NCI-H1417 (cell line): ENCODE results near the gene CASQ2.

Experiments used
- DNase-seq, 3 experiments: peaks; one replicate each; lab custom pipeline; 2025; lab: John Stamatoyannopoulos, UW

CASQ2 gene

GRCh38 chr1:115768549-115768948, at the start of gene CASQ2:
Gene CASQ2 (minus strand): TSS chr1:115768714. CDS start chr1:115768541, 173 bp downstream.
- DNase-seq, result no peak

GRCh38 chr1:115815694-115816093, 47.2 kb upstream of the CASQ2 start:
- DNase-seq, result no peak

DNA sequence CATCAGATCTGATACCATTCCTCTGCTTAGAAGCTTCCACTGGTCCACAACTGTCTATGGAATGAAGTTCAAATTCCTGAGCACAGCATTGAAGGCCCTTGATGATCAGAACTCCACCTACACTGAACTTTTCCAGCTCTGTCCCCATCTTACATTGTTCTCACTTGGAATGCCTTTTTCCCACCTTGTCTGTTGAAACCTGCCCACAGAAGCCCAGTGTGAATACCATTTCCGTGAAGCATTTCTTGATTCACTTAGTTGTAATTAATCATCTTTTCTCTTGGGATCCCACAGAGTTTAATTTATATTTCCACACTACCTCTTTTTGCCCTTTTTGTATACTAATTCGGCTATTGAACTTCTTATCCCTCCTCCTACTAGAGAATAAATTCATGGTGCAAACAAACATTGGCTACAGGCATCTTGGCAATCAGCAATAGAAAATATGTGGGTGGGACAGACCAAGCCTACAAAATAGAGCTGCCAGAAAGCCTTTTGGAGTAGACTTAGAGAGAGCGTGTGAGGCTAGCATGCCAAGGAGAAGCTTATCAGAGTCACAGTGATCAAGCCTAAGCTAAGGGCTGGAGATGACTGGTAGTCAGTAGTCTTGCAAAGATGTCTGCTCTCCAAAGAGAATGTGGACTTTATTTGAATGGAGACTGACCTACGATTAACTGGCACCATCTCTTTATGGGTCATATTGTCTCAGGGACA, 46.3 kb upstream of the CASQ2 start:
- no peak for DNase-seq

DNA sequence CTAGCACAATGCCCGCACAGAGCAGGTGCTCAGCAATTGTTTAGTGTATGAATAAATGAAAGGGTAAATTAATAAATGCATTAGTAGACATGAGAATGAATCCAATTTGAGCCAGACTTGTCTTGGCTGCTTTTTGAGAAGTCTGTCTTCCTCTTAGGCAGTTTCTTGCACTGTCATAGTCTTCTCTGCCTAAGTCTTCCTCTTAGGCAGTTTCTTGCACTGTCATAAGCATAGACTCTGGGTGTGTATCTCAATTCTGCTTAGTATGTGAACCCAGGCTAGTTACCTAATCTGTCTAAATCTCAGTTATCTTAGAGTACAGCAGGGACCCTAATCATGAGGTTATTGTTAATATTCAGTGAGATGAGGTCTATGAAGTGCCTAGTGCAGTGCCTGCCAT, 45.2 kb upstream of the CASQ2 start:
- DNase-seq, result no peak

DNA sequence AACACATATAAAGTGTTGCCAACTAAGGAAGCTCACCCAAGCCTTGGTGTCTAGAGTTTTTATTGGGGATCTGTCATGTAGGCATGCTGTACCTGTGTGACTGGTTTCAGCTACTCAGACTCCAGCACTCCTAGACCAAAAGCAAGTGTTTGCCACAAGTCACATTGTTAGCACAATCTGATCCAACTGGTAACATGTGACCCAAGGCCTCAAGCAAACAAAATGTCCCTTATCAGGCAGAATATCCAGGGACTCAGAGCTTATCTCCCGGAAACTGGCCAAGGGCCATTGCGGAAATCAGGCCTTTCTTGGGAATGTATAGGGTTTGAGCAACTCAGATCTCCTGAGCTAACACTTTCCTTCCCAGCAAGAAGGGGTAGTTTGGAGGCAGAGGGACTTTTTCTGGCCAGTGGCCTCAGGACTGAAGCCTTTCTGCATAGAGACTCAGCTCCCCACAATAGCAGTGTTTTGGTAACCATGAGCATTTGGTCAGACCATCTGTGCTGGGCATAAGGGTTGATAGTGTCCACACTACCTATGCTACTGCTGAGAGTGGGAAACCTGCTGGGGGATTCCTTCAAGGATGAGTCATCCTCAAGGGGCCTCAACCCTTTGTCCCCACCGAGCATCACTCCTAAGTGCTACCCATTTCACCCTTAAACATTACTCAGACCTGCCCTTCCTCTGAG, 42.8 kb upstream of the CASQ2 start:
- DNase-seq, result no peak

DNA sequence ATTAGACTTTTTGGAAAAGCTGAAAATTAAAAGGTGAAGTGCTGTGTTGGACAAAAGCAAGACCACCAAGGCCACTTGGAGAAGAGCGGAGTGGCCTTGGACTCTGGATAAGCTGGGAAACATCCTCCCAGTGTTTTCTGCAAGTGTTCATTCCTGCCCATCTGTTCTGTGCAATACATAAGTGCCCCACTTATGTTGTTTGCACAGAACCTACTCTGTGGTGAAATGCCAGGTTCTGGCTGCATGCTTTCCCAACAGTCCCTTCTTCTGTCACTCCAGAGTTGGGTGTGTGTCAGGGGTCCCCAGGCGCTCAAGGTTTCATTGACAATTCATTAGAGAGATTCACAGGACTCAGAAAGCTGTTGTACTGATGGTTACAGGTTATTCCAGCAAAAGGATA, 42.1 kb upstream of the CASQ2 start:
- peak in 2 of 3 experiments; percentile 56 to 78 for DNase-seq

DNA sequence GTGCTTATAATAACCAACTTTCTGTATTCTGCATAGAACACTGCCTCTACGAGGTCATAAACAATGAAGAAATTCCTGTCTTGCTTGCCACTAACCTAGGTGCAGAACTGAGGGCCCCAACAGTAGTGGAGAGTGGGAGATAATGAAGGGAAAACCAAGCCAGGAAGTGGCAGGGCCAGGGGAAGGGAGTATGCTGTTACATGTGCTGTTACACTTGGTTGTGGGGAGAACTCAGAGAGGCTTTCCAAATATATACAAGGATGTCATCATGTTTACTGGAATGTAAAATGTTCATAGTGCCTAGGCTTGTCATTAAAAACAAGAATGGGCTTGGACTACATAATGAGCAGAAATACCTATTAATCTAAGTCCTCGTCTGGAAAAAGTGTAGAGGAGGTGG, 41.3 kb upstream of the CASQ2 start:
- no peak for DNase-seq

- DNase-seq, result no peak
Measured at GRCh38 chr1:115809076-115809475, 40.6 kb upstream of the CASQ2 start.

- peak; percentile 63 to 87 (median 82) for DNase-seq
Measured at GRCh38 chr1:115807723-115808122, 39.2 kb upstream of the CASQ2 start.

GRCh38 chr1:115805597-115805996, 37.1 kb upstream of the CASQ2 start:
- no peak for DNase-seq

GRCh38 chr1:115802416-115802815, 33.9 kb upstream of the CASQ2 start:
- DNase-seq, result no peak

DNA sequence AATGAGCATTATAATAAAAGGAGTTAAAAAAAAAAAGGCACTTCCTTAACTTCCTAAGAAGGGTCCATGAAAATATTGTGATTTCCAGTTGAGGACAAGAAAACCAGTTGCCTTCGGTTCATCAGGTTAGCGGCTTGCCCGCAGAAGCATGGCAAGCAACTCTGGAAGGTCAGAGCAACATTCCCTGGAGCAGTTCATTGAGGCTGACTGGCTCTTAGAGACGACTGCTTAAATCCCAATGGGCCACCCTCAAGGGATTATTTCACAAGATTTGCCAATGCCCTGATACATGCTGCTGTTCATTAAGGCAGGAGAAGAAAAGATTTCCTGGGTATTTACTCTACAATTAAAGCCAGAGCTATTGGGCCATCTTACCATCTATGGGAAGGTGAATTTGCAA, 29.0 kb upstream of the CASQ2 start:
- no peak for DNase-seq

DNA sequence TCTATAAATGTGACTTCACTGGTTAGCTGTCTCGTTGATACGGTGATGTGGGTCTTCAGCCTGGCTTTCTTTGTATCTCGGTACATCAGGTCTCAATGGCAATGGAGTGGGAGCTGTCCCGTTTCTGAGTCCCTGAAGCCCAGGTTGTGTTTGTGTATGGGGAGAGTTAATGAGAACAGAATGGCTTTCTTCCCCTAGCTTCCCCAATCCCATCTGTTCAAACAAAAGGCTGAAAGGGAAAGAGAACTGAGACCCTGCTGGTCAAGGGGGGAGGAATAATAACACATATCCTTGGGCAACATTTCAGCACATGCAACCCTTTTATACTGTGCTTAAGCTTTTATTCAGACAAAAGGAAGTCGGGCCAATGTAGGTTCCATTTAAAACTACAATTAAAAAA, 28.4 kb upstream of the CASQ2 start:
- peak in 1 of 3 experiments; percentile 20 for DNase-seq

DNA sequence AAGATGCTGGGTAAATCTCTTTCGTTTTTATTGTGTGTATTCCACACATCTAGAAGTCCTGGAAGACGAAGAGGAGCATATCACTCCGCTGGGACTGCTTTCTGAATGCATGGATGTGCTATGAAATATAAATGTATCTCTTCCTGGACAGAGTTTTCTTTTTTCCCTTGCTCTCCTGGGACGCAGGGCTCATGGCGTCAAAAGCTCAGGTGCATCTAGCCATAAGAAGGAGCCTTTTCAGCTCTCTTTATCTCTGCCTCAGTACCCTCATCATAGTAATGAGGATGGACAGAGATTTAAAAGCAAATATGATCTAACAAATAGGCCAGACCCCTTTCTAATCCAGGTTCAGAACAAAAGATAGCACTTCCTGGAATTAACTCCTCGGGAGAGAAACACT, 27.5 kb upstream of the CASQ2 start:
- no peak for DNase-seq

DNA sequence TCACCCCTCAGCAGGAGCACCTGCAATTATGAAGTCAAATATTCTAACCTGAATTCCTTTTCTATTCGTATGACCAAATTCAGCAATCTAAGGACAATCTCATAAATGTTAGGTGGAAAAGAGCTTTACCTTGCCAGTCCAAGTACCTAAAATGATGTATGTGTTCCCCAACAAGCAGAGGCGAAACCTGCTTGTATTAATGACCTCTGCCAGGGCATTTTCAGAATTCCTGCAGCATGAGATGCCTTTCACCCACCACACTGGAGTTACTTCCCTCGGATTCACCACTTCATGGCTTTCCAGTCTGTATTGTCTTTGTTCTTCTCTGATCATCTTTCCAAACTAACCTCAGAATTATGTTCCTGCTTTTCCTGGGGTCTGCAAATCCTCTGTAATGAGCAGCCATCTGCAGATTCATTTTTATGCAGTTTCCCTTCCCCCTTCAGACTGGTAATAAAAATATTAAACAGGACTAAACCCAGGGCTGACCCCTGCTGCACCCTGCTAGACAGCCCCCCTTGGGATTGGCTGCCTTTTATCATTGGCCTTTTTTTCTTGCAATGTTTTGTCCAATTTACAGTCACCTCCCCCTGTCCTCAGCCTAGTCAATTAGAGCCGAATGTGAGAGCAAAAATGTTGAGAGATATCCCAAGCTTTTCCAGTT, 26.6 kb upstream of the CASQ2 start:
- DNase-seq, result no peak

DNA sequence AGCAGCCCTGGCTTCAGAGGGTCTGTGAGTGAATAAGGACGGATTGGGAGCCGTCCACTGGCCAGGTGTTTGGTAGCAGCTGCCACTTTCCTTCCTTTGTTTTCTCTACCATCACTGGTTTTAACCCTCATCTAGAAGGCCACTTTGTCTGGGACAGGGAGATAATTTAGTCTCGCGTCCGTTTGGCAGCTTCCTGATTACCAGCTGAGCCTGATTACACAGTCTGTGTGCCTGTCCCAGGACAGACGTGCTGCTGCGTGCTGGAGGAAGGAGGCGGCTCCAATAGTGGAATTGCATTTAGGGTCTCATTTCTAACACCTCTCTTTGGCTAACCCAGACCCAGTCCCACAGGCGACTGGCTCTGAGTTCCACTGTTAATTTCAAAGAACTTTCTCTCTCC, 24.6 kb upstream of the CASQ2 start:
- DNase-seq, result no peak

DNA sequence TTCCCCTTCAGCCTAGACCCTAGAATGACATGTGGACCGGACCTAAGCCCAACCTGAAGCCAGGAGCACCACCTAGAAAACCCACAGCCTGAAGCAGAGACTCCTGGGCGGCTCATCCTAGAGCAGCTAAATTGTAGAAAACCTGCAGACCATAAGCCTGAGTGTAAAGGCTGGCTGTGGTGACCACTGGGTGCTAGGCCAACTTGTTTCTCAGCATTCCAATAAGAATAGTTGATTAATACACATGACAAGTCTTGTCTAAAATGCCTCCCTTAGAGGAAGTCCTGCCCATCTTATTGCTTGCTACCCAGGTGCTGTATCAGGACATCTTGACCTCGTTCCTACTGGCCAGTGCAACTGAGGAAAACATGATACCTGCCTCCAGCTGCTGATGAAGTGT, 23.3 kb upstream of the CASQ2 start:
- no peak for DNase-seq

- DNase-seq, result no peak
Measured at GRCh38 chr1:115790846-115791245, 22.3 kb upstream of the CASQ2 start.

DNA sequence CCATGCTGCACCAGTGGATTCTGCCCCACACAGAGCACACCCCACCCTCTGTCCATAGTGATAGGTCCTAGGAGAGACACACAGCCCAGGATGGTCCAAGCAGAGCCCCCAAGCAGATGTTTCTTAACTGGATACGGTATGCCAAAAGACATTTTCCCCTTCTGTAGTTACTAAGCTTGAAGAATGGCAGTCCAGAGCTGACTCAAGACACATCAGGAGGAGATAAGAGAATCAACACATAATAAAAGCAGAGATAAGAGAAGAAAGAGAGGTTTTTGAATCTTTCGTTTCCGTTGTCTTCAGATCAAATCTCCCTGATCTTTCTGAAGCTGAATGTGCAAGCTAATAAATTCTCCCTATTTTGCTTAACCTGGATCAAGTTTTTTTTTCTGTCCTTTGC, 21.8 kb upstream of the CASQ2 start:
- no peak for DNase-seq

- no peak for DNase-seq
Measured at GRCh38 chr1:115783311-115783710, 14.8 kb upstream of the CASQ2 start.

DNA sequence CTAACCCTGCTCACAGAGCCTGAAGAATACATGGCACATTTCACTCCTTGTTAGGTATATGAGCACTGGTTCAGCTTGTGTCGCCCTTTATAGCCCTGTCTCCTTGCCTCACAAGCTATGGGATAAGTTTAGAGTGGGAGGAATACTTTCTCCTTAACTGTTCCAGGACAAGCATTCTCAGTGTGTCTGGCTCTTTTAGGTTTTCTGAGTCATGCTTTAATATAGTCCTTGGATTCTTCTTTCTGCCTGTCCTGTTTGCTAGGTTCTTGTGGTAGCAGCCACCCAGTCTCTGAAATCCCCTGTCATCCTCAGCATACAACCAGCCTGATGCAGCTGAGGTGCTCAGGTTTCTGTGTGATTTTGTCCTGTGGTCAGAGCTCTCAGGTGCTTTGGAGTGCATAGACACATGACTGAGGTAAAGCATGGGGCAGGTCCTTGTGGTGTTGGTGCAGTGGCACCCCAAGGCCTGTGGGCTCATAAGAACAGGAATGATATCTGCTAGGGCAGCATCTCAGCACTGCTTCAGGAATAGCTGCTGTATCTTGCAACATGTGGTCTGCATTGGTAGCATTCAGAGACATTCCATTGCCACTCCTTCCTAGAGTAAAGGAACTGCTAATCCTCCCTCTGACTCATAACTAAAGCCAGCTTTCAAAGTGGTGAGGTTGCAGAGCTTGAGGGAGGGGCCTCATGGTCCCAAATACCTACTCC, 14.2 kb upstream of the CASQ2 start:
- no peak for DNase-seq

GRCh38 chr1:115781851-115782250, 13.3 kb upstream of the CASQ2 start:
- DNase-seq, result peak in 1 of 3 experiments; percentile 8

DNA sequence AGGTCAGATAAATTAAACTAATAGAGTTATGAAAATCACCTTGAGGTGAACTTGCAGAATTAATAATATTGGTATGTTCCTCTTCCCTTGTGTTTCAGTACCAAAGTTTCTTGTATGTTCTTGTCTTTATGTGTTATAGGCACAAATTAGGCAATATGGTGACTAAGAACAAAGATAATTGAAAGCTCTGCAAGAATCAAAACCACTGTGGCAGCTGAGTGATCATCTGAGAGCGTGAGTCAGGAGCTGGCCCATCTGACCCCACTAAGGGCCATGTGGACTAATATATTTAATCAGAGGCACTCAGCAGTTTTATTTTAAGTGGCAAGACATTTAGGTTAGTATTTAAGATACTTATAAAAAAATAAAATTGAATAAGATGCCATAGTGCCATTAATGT, 12.8 kb upstream of the CASQ2 start:
- no peak for DNase-seq
